ENCODE results near the gene FBN2. TPM values are rescaled to one million over a fixed set of nuclear protein-coding genes. Genes with fewer than 3 reads are reported as not detected.
A peak's percentile ranks its signal among the peaks of the same experiment; 100 is the strongest.

FBN2 gene
- total and polyA plus RNA-seq, 11 donors, result 7.4 to 28.0 (median 9.7) TPM

- ATAC-seq (no peak), DNase-seq (no peak)
- Histone ChIP-seq H3K4me1 (peaks cover 0 to 5% (median 0%) of the 10 kb centered on the region in 12 donors), H3K27ac (no peak overlapping the region), H3K36me3 (peaks cover 0 to 8% (median 0%) of the 10 kb centered on the region in 9 donors), H3K9me3 (no peaks in the 10 kb centered on the region), H3K4me3 (no peak overlapping the region), H3K27me3 (no peaks in the 10 kb centered on the region)
- intact Hi-C loops (cut with DNase I), result no loop called here
- 89 to 96% (median 90%) methylated on average over 3 of the region's 3 CpGs for WGBS, 4 donors
- TF ChIP-seq POLR2A (IDR thresholded peaks at IDR 0.05) (no peak), CTCF (IDR thresholded peaks at IDR 0.05) (no peak)
Observed at GRCh38 chr5:128355961-128356360, 182.1 kb downstream of the FBN2 start.

- no peak for ATAC-seq
- Histone ChIP-seq H3K27ac (no peak overlapping the region), H3K9me3 (no peaks in the 10 kb centered on the region), H3K36me3 (peaks cover 0 to 8% (median 0%) of the 10 kb centered on the region in 9 donors), H3K4me3 (no peak overlapping the region), H3K4me1 (peaks cover 0 to 6% (median 0%) of the 10 kb centered on the region in 12 donors), H3K27me3 (no peaks in the 10 kb centered on the region)
- WGBS, 4 donors, result 90 to 96% (median 92%) methylated on average over 3 of the region's 3 CpGs
- DNase-seq, result no peak
- intact Hi-C loops (cut with DNase I), result no loop called here
- TF ChIP-seq POLR2A (IDR thresholded peaks at IDR 0.05), result no peak
Observed at GRCh38 chr5:128353441-128354107, 184.5 kb downstream of the FBN2 start.

GRCh38 chr5:128350705-128351104 lies 187.3 kb downstream of the FBN2 start:
- Histone ChIP-seq H3K27ac (no peak overlapping the region), H3K27me3 (no peaks in the 10 kb centered on the region), H3K4me3 (no peak overlapping the region), H3K9me3 (no peaks in the 10 kb centered on the region), H3K4me1 (peaks cover 0 to 13% (median 0%) of the 10 kb centered on the region in 12 donors), H3K36me3 (peaks cover 0 to 3% (median 0%) of the 10 kb centered on the region in 9 donors)
- DNase-seq (no peak), ATAC-seq (no peak)
- WGBS, 4 donors, result 91 to 94% (median 93%) methylated on average over 5 of the region's 5 CpGs
- intact Hi-C loops (cut with DNase I), result no loop called here
- TF ChIP-seq POLR2A (IDR thresholded peaks at IDR 0.05) (no peak), CTCF (IDR thresholded peaks at IDR 0.05) (no peak)

GRCh38 chr5:128349044-128349858 lies 188.8 kb downstream of the FBN2 start:
- Histone ChIP-seq H3K4me1 (peaks cover 0 to 13% (median 0%) of the 10 kb centered on the region in 12 donors), H3K4me3 (no peak overlapping the region), H3K36me3 (peaks cover 0 to 7% (median 0%) of the 10 kb centered on the region in 9 donors), H3K27ac (no peak overlapping the region), H3K27me3 (no peaks in the 10 kb centered on the region), H3K9me3 (no peaks in the 10 kb centered on the region)
- ATAC-seq (peak in 2 of 4 donors; percentile 24 to 60), DNase-seq (peak in 2 of 5 donors; percentile 15 to 56)
- intact Hi-C loops (cut with DNase I), result loop anchor here in 2 of 10 donors (5.0 to 10.0 kb wide), 2 partner anchors 56 to 148 kb away; no protein-coding TSS in a partner anchor
- no peak for TF ChIP-seq POLR2A (IDR thresholded peaks at IDR 0.05)
- no peak for TF ChIP-seq CTCF (IDR thresholded peaks at IDR 0.05)
- 47 to 59% (median 55%) methylated on average over 11 of the region's 11 CpGs for WGBS, 4 donors

Data from heart left ventricle (tissue), 16 donors.